BJ (cell line): ENCODE results near the gene CALY. TPM values are rescaled to one million over a fixed set of nuclear protein-coding genes. Genes with fewer than 3 reads are reported as not detected.

Source experiments
- CTCF ChIA-PET: fragments of 350-600 bp; formaldehyde crosslinking; extraction: SDS; loops from one replicate; lab custom pipeline; 2021; ENCODE audit warnings: antibody characterized with exemption, inconsistent platforms; lab: Yijun Ruan, JAX
- POLR2A ChIA-PET: fragments of 300-600 bp; sonication (Branson Sonifier 250); formaldehyde crosslinking; extraction: SDS; loops from one replicate; lab custom pipeline; 2021; ENCODE audit warnings: antibody characterized with exemption; lab: Charles Lee
- DNase-seq: peaks from one replicate; pipeline ENCODE4 v3.0.0-alpha.2; 2011; ENCODE audit warnings: low read depth
- H3K27me3 ChIP-seq: 2 replicates; pipeline ENCODE4 v1.6.0; 2011; ENCODE audit warnings: low read length; ENCODE audit not compliant: control insufficient read depth, insufficient read depth
- H3K36me3 ChIP-seq: 2 replicates; pipeline ENCODE4 v1.5.1; 2011; ENCODE audit warnings: low read length; ENCODE audit not compliant: control insufficient read depth, insufficient read depth
- H3K4me3 ChIP-seq: 2 replicates; pipeline ENCODE4 v1.5.1; 2011; ENCODE audit warnings: low read depth, mild to moderate bottlenecking, control low read depth, low read length
- polyA plus RNA-seq: library from polyadenylated mRNA; depleted of rRNA; stranded (reverse); fragments of >200 nt; gene quantifications from 2 replicates; pipeline ENCODE4 v1.2.3, GENCODE V29; 2011
- TF ChIP-seq, protein P1 (sequence below): IDR thresholded peaks from 2 replicates; pipeline ENCODE4 v1.5.1; 2011; ENCODE audit warnings: low read depth, mild to moderate bottlenecking, control low read depth, inconsistent platforms, low read length, moderate library complexity; ENCODE audit not compliant: insufficient read depth

CALY gene
- polyA plus RNA-seq, 1 experiment: 0.91 TPM

- H3K4me3 ChIP-seq: no peak overlapping the region
- TF ChIP-seq, protein P1, sequence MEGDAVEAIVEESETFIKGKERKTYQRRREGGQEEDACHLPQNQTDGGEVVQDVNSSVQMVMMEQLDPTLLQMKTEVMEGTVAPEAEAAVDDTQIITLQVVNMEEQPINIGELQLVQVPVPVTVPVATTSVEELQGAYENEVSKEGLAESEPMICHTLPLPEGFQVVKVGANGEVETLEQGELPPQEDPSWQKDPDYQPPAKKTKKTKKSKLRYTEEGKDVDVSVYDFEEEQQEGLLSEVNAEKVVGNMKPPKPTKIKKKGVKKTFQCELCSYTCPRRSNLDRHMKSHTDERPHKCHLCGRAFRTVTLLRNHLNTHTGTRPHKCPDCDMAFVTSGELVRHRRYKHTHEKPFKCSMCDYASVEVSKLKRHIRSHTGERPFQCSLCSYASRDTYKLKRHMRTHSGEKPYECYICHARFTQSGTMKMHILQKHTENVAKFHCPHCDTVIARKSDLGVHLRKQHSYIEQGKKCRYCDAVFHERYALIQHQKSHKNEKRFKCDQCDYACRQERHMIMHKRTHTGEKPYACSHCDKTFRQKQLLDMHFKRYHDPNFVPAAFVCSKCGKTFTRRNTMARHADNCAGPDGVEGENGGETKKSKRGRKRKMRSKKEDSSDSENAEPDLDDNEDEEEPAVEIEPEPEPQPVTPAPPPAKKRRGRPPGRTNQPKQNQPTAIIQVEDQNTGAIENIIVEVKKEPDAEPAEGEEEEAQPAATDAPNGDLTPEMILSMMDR: no peak
- ChIA-PET CTCF (interaction anchor here (1.4 kb wide), 1 partner anchor 31 kb away, joined by 5 read pairs; no protein-coding TSS in a partner anchor), POLR2A (no interaction called here)
- DNase-seq: no peak
- peaks cover 6% of the 10 kb centered on the region for H3K36me3 ChIP-seq
- no peaks in the 10 kb centered on the region for H3K27me3 ChIP-seq
Measured at GRCh38 chr10:133359972-133360610, 23.4 kb upstream of the CALY start.

- ChIA-PET POLR2A (no interaction called here), CTCF (interaction anchor here (1.0 to 1.4 kb wide), 3 partner anchors 11 to 46 kb away, joined by 3 to 5 read pairs (median 3); no protein-coding TSS in a partner anchor)
- Histone ChIP-seq H3K36me3 (peaks cover 3% of the 10 kb centered on the region), H3K27me3 (no peaks in the 10 kb centered on the region), H3K4me3 (no peak overlapping the region)
- DNase-seq: no peak
- TF ChIP-seq, protein P1: no peak
Measured at GRCh38 chr10:133359554-133359971, 22.9 kb upstream of the CALY start.

DNA sequence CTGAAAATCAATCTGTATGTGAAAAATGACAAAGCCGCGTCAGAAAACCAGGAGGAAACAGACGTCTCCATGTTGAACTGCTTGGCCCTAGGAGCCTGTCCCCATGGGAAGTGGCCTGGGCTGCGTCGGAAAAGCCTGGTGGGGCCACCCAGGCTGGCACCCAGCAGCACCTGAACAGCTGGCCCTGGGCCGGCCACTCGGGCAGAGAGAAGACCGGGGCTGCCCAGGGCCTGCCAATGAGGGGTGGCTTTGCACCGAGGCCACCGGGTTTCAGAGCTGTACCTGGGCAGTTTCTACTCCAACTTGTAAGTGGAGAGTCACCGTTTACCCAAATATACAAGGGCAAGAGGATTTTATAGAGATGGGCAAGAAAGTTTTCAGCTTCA, 22.2 kb upstream of the CALY start:
- ChIA-PET POLR2A (no interaction called here), CTCF (interaction anchor here (1.0 to 1.4 kb wide), 3 partner anchors 11 to 45 kb away, joined by 3 to 5 read pairs (median 3); no protein-coding TSS in a partner anchor)
- TF ChIP-seq, protein P1: no peak
- H3K36me3 ChIP-seq: peaks cover 3% of the 10 kb centered on the region
- no peaks in the 10 kb centered on the region for H3K27me3 ChIP-seq
- H3K4me3 ChIP-seq: no peak overlapping the region
- no peak for DNase-seq

DNA sequence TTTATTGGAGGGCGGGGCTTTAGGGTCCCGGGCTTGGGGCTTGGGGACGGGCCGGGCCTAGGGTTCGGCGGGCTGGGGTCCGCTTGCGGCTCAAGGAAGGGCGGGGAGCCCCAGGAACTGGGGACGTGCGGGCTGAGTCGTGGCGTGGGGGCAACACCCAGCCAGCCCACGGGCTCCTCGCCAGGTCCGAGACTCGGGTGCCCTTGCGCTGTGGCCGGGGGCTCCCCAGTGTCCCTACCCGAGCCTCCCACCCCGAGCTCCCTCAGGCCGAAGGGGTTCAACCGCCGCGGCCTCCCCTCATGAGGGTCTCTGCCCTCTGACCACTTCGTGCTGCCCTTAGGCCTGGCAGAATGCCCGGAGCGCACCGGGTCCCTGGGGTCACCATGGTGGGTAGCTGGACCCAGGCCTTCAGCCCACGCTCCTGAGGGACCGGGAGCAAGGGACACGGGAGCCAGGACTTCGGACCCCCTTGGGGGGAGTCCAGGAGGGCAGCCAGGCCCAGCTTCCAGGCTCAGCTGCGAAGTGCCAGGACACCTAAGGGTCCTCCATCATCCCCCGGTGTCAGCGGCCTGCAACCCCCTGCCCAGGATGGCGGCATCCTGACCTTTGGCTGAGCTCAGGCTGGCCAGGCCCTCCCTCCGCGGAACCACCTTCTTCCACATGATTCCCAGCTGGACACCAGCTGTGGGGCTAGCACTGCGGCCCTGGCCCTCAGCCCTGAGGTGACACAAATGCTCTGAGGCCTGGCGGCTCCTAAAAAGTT, 21.6 kb upstream of the CALY start:
- DNase-seq: no peak

More for the DNA sequence above, 21.6 kb upstream of the CALY start:
- POLR2A ChIA-PET: no interaction called here
- Histone ChIP-seq H3K4me3 (no peak overlapping the region), H3K27me3 (no peaks in the 10 kb centered on the region), H3K36me3 (peaks cover 3% of the 10 kb centered on the region)
- TF ChIP-seq, protein P1: no peak
- CTCF ChIA-PET: interaction anchor here (1.0 to 2.1 kb wide), 4 partner anchors 12 to 45 kb away, joined by 3 to 7 read pairs (median 4); no protein-coding TSS in a partner anchor
